HG03108 (cell line): Measurements from ENCODE around the gene RAB34.
A peak's percentile ranks its signal among the peaks of the same experiment; 100 is the strongest.

Experiments used
- ATAC-seq: cut with Tn5 transposase; IDR thresholded peaks from one replicate; pipeline ENCODE4 v1.9.1; 2021; ENCODE audit warnings: moderate library complexity; ENCODE audit not compliant: unreplicated experiment

Gene RAB34

GRCh38 chr17:28717578-28718332 lies at the start of gene RAB34:
Gene RAB34, minus strand, starts transcription at chr17:28717868. Its CDS starts 602 bp downstream, at chr17:28717266.
- ATAC-seq = no peak

GRCh38 chr17:28765038-28765437 lies 47.4 kb upstream of the RAB34 start:
- ATAC-seq = no peak

GRCh38 chr17:28763804-28764266 lies 46.2 kb upstream of the RAB34 start:
- ATAC-seq = peak; percentile 20

- peak; percentile 75 for ATAC-seq
Measured at GRCh38 chr17:28763137-28763799, 45.6 kb upstream of the RAB34 start.

- ATAC-seq = no peak
Measured at GRCh38 chr17:28760601-28761562, 43.2 kb upstream of the RAB34 start.

- ATAC-seq = no peak
Measured at GRCh38 chr17:28759256-28759865, 41.7 kb upstream of the RAB34 start.

GRCh38 chr17:28758411-28759121 lies 40.9 kb upstream of the RAB34 start:
- ATAC-seq = no peak

GRCh38 chr17:28756049-28756804 lies 38.6 kb upstream of the RAB34 start:
- ATAC-seq = no peak

GRCh38 chr17:28755486-28755885 lies 37.8 kb upstream of the RAB34 start:
- no peak for ATAC-seq

- ATAC-seq = no peak
Measured at GRCh38 chr17:28751600-28752366, 34.1 kb upstream of the RAB34 start.

GRCh38 chr17:28750178-28751047 lies 32.7 kb upstream of the RAB34 start:
- peak; percentile 70 for ATAC-seq

GRCh38 chr17:28749516-28750177 lies 32.0 kb upstream of the RAB34 start:
- no peak for ATAC-seq

GRCh38 chr17:28748852-28749515 lies 31.3 kb upstream of the RAB34 start:
- ATAC-seq = no peak

GRCh38 chr17:28747801-28748750 lies 30.4 kb upstream of the RAB34 start:
- ATAC-seq = no peak

- no peak for ATAC-seq
Measured at GRCh38 chr17:28747051-28747691, 29.5 kb upstream of the RAB34 start.
